Endodermal cell (in vitro differentiated cells): ENCODE data around the gene HIBADH. TPM values are rescaled to one million over a fixed set of nuclear protein-coding genes. Genes with fewer than 3 reads are reported as not detected.

Experiments
- DNase-seq: peaks from one replicate; pipeline ENCODE4 v3.0.0-alpha.2; 2017
- H3K27ac ChIP-seq: 2 replicates; pipeline ENCODE4 v1.5.1; 2013; ENCODE audit warnings: mild to moderate bottlenecking, low read depth, low read length, moderate library complexity
- H3K27me3 ChIP-seq: 2 replicates; pipeline ENCODE4 v1.6.1; 2013; ENCODE audit warnings: mild to moderate bottlenecking, low read length, moderate library complexity; ENCODE audit not compliant: insufficient read depth, control insufficient read depth, poor library complexity, severe bottlenecking
- H3K36me3 ChIP-seq: 2 replicates; pipeline ENCODE4 v1.7.0; 2013; ENCODE audit warnings: mild to moderate bottlenecking, low read length, moderate library complexity; ENCODE audit not compliant: control insufficient read depth, insufficient read depth
- H3K4me1 ChIP-seq: one replicate; pipeline ENCODE4 v1.7.0; 2013; ENCODE audit warnings: low read length; ENCODE audit not compliant: control insufficient read depth, insufficient read depth
- H3K4me3 ChIP-seq: 2 replicates; pipeline ENCODE4 v1.5.1; 2013; ENCODE audit warnings: mild to moderate bottlenecking, low read length, moderate library complexity
- H3K9ac ChIP-seq: 2 replicates; pipeline ENCODE4 v1.6.1; 2013; ENCODE audit warnings: mild to moderate bottlenecking, low read length, moderate library complexity; ENCODE audit not compliant: poor library complexity, severe bottlenecking; ENCODE audit errors: extremely low read depth
- H3K9me3 ChIP-seq: 2 replicates; pipeline ENCODE4 v1.6.1; 2013; ENCODE audit warnings: mild to moderate bottlenecking, low read length, moderate library complexity; ENCODE audit not compliant: control insufficient read depth
- H3K27ac Mint-ChIP-seq: 2 replicates; pipeline ENCODE4 v1.8.0; 2020; ENCODE audit warnings: mixed read lengths
- H3K27me3 Mint-ChIP-seq: 2 replicates; pipeline ENCODE4 v1.8.0; 2021; ENCODE audit warnings: mild to moderate bottlenecking, mixed read lengths; ENCODE audit not compliant: insufficient read depth
- H3K36me3 Mint-ChIP-seq: 2 replicates; pipeline ENCODE4 v1.8.0; 2020; ENCODE audit warnings: low read depth, mixed read lengths
- H3K4me1 Mint-ChIP-seq: 2 replicates; pipeline ENCODE4 v1.8.0; 2020; ENCODE audit warnings: mixed read lengths
- H3K4me3 Mint-ChIP-seq: 2 replicates; pipeline ENCODE4 v1.8.0; 2020; ENCODE audit warnings: mild to moderate bottlenecking, moderate library complexity, mixed read lengths
- H3K9me3 Mint-ChIP-seq: 2 replicates; pipeline ENCODE4 v1.8.0; 2020; ENCODE audit warnings: mild to moderate bottlenecking, mixed read lengths
- WGBS, 2 experiments: methylation state at CpG; one replicate each; pipeline versions ENCODE4 v1.1.5 to v1.1.7; 2013; ENCODE audit warnings: missing lambda C conversion rate in 2 of 2, mixed read lengths in 1 of 2; ENCODE audit not compliant: insufficient coverage in 1 of 2, insufficient read length in 1 of 2; 5-methylcytosine and 5-hydroxymethylcytosine counted together
- total RNA-seq, 2 donors: library from RNA; stranded (reverse); fragmentation: NEBNext Ultra II Directional in 1 of 2; extraction: Animal tissue kit (Norgen Biotek cat#: 25700) in 1 of 2; gene quantifications; 2 replicates in 1 of 2; 3 replicates in 1 of 2; pipeline ENCODE4 v1.2.1, GENCODE V29; 2021
- TF ChIP-seq, protein P1 (sequence below): fragments of 200-600 bp; sonication (generic); conservative IDR thresholded peaks from 2 replicates; pipeline ENCODE4 v1.5.0; 2021; ENCODE audit warnings: antibody characterized with exemption, mild to moderate bottlenecking

Gene HIBADH
- total RNA-seq, 2 donors from 2014 or later, result 48.3 to 78.1 TPM

DNA sequence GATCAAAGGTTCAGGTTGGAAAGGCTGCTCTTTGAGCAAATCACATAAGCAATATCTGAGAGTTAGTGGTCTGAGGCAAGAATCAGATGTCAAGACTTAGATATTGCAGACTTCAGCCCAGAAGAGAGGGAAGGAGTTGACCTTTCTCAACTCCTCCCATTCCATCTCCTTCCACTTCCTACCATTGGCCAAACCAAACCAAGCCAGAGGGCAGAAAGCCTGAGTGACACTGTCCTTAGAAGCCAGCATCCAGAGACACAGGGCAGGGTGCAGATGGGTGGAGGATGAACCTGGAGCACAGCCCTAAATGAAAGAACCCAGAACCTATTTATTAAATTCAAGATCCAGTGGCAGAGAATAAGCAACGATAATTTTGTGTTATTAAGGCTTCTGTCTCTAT is 180.5 kb downstream of the HIBADH start:
- no peak overlapping the region for H3K27ac Mint-ChIP-seq
- H3K4me1 ChIP-seq, result no peaks in the 10 kb centered on the region
- WGBS, 2 experiments, result 89% methylated on average over 1 of the region's 1 CpG; no CpG with 5 or more reads in 1 of the 2 experiments
- no peak for DNase-seq
- TF ChIP-seq, protein P1, sequence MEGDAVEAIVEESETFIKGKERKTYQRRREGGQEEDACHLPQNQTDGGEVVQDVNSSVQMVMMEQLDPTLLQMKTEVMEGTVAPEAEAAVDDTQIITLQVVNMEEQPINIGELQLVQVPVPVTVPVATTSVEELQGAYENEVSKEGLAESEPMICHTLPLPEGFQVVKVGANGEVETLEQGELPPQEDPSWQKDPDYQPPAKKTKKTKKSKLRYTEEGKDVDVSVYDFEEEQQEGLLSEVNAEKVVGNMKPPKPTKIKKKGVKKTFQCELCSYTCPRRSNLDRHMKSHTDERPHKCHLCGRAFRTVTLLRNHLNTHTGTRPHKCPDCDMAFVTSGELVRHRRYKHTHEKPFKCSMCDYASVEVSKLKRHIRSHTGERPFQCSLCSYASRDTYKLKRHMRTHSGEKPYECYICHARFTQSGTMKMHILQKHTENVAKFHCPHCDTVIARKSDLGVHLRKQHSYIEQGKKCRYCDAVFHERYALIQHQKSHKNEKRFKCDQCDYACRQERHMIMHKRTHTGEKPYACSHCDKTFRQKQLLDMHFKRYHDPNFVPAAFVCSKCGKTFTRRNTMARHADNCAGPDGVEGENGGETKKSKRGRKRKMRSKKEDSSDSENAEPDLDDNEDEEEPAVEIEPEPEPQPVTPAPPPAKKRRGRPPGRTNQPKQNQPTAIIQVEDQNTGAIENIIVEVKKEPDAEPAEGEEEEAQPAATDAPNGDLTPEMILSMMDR, result no peak
- H3K27me3 Mint-ChIP-seq, result no peaks in the 10 kb centered on the region
- H3K9ac ChIP-seq, result no peak overlapping the region
- H3K36me3 Mint-ChIP-seq, result no peaks in the 10 kb centered on the region
- no peaks in the 10 kb centered on the region for H3K4me1 Mint-ChIP-seq
- no peaks in the 10 kb centered on the region for H3K9me3 Mint-ChIP-seq
- H3K9me3 ChIP-seq, result no peaks in the 10 kb centered on the region
- H3K36me3 ChIP-seq, result no peaks in the 10 kb centered on the region
- no peak overlapping the region for H3K4me3 ChIP-seq
- H3K27ac ChIP-seq, result no peak overlapping the region
- no peak overlapping the region for H3K4me3 Mint-ChIP-seq
- no peaks in the 10 kb centered on the region for H3K27me3 ChIP-seq

DNA sequence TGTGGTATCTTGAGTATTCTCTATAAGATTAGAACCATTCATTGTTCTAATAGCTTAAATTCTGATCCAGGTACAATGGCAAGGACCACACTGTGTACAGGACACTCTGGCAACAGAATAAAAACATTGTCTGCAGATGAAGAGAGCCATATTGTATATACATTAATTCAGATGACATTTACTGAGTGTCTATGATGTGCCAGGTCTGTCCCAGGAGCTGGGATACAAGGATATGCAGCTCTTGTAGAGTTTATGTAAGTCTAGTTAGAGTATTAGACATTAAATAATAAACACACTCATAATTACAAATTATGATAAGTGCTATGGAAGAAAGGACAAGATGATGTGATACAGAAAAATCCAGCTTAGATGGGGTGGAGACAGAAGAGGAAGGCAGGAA is 184.1 kb downstream of the HIBADH start:
- Mint-ChIP-seq H3K9me3 (no peaks in the 10 kb centered on the region), H3K4me3 (no peak overlapping the region), H3K4me1 (no peaks in the 10 kb centered on the region), H3K36me3 (no peaks in the 10 kb centered on the region), H3K27me3 (no peaks in the 10 kb centered on the region), H3K27ac (no peak overlapping the region)
- H3K4me3 ChIP-seq, result no peak overlapping the region
- H3K9ac ChIP-seq, result no peak overlapping the region
- TF ChIP-seq, protein P1, result no peak
- no peaks in the 10 kb centered on the region for H3K9me3 ChIP-seq
- H3K27ac ChIP-seq, result no peak overlapping the region
- no peaks in the 10 kb centered on the region for H3K27me3 ChIP-seq
- H3K36me3 ChIP-seq, result no peaks in the 10 kb centered on the region
- no peaks in the 10 kb centered on the region for H3K4me1 ChIP-seq
- DNase-seq, result no peak

DNA sequence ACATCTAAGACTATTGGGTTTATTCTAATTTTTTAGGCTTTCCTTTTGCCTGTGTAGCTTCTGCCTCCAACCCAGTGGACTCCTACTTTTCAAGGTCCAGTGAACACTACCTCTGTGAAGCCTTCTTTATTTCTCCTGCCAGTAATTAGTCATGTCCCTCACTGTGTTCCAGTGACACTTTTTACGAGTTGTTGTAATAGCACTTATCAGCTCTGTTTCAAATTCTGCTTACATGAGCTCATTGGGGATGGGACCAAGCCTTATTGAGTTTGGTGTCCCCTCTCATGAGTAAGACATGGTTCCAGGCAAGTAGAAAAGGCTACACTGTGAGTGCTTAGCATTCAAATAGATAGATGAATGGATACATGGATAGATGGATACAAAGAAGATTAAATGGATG is 184.6 kb downstream of the HIBADH start:
- Mint-ChIP-seq H3K27ac (no peak overlapping the region), H3K9me3 (no peaks in the 10 kb centered on the region), H3K4me3 (no peak overlapping the region), H3K4me1 (no peaks in the 10 kb centered on the region), H3K36me3 (no peaks in the 10 kb centered on the region), H3K27me3 (no peaks in the 10 kb centered on the region)
- H3K27me3 ChIP-seq, result no peaks in the 10 kb centered on the region
- TF ChIP-seq, protein P1, result no peak
- 82 to 96% methylated on average over 1 of the region's 1 CpG for WGBS, 2 experiments
- no peaks in the 10 kb centered on the region for H3K9me3 ChIP-seq
- no peaks in the 10 kb centered on the region for H3K4me1 ChIP-seq
- no peaks in the 10 kb centered on the region for H3K36me3 ChIP-seq
- H3K9ac ChIP-seq, result no peak overlapping the region
- DNase-seq, result no peak
- H3K27ac ChIP-seq, result no peak overlapping the region
- no peak overlapping the region for H3K4me3 ChIP-seq
